ENCODE results near the gene KLF12.
A peak's percentile ranks its signal among the peaks of the same experiment; 100 is the strongest.

The KLF12 gene

DNA sequence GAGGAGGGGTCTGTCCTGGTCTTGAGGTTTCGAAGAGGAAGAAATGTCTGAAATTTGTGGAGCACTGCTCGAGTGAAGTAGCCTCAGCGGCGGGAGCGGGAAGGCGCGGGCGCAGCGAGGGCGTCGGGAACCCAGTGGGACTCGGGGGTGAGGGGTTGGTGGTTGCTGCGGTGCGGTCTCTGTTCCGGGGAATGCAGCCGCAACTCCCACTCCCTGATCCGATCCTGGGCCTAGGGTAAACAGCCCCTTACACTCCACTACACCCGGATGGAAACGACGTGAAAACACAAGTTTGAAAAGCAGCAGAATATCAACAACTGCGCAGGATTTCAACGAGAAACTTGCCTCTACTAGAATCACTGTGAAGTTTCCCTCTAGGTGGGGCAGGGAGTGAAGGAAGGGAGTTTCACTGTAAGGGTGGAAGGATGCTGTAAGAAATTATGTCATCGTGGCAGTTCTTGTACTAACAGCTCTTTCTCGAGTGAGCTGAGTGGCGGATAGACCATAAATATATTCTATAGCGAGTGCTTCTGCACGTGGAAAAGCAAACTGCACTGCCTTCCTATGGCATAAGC, 2.0 kb upstream of the KLF12 start:
- peak overlapping the region; percentile 74 for H3K4me3 ChIP-seq (ENCODE audit: low read depth, low read length)
- peak; percentile 46 for DNase-seq (ENCODE audit: low read depth)

DNA sequence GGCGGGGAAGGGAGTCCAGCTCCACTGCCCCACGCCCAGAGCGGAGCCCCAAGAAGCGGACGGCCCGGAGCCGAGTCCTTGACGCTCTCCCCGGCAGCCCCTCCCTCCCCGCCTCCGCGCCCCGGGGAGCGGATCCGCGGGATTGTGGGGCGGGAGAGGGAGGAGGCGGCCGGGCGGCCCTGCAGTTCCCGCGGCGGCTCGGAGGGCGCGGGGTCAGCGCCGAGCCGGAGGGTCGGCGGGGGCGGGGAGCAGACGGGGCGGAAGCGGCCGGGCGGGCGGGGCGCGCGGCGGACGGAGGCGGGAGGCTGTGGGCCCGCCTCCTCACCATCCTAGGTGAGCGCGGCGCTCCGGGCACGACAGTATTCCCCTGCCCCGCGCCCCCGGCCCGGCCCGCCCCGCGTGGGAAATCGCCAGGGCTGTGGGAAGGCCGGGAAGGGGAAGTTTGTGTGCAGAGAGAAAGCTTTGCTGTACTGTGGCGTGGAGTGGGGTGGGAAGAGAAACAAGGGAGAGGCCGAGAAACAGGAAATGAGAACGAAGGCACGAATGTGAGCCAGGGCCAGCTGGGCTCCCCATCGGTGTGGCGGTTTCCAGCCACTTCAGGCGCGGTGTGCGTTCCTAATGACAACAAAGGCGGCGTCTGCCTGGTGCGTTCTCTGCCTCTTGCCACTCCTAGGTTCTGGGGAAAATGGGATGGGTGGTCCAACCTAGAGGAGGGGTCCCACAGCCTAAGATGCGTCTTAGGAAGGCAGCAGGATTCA, 1.3 kb upstream of the KLF12 start:
- TF ChIP-seq, protein P1, sequence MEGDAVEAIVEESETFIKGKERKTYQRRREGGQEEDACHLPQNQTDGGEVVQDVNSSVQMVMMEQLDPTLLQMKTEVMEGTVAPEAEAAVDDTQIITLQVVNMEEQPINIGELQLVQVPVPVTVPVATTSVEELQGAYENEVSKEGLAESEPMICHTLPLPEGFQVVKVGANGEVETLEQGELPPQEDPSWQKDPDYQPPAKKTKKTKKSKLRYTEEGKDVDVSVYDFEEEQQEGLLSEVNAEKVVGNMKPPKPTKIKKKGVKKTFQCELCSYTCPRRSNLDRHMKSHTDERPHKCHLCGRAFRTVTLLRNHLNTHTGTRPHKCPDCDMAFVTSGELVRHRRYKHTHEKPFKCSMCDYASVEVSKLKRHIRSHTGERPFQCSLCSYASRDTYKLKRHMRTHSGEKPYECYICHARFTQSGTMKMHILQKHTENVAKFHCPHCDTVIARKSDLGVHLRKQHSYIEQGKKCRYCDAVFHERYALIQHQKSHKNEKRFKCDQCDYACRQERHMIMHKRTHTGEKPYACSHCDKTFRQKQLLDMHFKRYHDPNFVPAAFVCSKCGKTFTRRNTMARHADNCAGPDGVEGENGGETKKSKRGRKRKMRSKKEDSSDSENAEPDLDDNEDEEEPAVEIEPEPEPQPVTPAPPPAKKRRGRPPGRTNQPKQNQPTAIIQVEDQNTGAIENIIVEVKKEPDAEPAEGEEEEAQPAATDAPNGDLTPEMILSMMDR (IDR thresholded peaks at IDR 0.05; ENCODE audit: insufficient read depth, low read depth, low read length, missing control alignments) = no peak
- H3K4me3 ChIP-seq (ENCODE audit: low read depth, low read length) = peak overlapping the region; percentile 74
- DNase-seq (ENCODE audit: low read depth) = peak; percentile 82

More for the DNA sequence above, 2.0 kb upstream of the KLF12 start:
- TF ChIP-seq, protein P1 (IDR thresholded peaks at IDR 0.05; ENCODE audit: insufficient read depth, low read depth, low read length, missing control alignments) = no peak

DNA sequence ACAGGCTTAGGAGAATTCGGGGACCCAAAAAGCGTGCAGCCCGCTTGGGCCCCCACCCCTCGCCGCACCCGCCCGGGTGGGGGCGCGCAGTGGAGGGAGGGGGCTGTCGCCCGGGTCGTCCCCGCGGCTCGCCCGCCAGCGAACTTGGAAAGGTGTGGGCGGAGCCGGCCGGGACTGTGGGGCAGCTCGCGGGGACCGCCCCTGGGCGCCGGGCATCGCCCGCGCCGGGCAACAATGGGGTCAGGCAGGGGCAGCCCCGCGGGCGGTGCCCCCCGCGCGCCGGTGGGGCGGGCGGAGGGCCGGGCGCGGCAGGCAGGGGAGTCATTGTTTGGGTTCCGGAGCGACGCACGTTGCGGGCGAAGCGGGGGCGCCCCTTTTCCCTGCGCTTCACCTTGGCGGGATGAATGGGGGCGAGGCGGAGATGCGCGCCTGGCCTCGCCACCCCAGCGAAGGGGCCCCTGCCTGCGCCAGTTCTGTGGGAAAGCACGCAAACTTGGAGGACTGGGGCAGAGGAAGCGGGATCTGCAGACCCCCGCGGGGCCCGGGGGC, 647 bp upstream of the KLF12 start:
- peak; percentile 69 for DNase-seq (ENCODE audit: low read depth)
- H3K4me3 ChIP-seq (ENCODE audit: low read depth, low read length) = peak overlapping the region; percentile 74
- TF ChIP-seq, protein P1 (IDR thresholded peaks at IDR 0.05; ENCODE audit: insufficient read depth, low read depth, low read length, missing control alignments) = no peak

DNA sequence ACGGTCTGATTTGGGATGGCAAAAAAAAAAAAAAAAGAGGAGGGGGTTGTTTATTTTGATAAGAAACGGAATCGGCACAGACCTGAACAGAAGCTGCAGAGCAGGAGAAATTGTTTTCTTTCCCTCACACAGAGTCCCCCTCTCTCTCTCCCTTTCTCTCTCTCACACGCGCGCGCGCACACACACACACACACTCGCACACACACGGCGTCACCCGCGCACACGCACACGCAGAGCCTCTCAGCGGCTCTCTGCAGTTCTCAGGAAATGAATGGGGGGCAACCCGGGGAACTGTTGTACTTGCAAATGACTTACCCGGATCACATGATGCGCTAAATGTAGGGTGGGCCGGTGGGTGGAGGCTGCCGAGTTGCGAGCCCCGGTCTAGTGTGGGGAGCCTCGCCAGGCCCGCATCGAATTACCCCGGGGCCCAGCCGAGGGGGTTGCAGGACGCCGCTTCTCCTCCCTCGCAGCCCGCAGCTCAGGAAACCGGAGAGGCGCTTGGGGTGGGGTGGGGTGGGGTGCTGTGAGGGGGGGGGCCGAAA, 475 bp downstream of the KLF12 start:
- peak overlapping the region; percentile 72 for H3K4me3 ChIP-seq (ENCODE audit: low read depth, low read length)
- DNase-seq (ENCODE audit: low read depth) = peak; percentile 97

DNA sequence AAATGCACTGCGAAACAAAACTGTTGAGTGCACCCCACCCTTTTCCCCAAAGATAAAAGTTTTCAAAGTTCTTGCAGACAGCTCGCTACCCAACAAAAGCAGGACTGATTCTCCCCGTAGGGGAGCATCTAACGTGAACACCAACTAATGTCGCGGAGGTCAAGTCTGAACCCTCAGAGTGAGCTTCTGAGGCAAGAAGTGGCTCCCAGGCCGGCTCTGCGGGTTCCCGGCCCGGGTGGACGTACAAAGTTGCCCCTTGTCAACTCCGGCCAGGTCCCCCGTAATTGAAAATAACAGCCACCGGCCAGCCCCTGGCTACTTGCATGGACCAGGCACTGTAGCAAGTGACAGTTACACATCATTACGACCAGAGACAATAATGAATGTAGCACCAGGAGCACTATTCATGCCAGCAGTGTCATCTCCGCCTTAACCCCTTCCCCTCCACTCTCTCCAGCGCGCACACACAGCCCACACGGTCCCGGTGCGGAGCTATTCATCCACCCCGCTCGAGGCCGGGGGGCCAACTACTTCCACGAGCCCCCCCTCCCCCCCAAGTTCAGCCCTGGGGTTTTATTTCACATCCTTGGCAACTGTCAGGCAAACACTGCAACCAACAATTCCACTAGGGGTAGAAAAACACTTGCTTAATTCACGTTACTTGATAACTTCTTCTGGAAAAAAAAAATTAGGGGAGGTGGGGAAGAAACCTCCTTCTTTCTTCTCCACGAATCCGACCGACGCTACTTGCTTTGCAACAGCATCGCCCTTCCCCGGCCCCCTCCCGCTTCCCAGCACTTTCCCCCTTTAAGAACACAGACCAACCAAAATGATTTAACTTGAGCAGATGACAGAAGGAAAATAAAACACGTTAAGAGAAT, 1.2 kb downstream of the KLF12 start:
- peak overlapping the region; percentile 72 for H3K4me3 ChIP-seq (ENCODE audit: low read depth, low read length)
- TF ChIP-seq, protein P1 (IDR thresholded peaks at IDR 0.05; ENCODE audit: insufficient read depth, low read depth, low read length, missing control alignments) = no peak
- peak; percentile 49 for DNase-seq (ENCODE audit: low read depth)

More for the DNA sequence above, 475 bp downstream of the KLF12 start:
- TF ChIP-seq, protein P1 (IDR thresholded peaks at IDR 0.05; ENCODE audit: insufficient read depth, low read depth, low read length, missing control alignments) = no peak

DNA sequence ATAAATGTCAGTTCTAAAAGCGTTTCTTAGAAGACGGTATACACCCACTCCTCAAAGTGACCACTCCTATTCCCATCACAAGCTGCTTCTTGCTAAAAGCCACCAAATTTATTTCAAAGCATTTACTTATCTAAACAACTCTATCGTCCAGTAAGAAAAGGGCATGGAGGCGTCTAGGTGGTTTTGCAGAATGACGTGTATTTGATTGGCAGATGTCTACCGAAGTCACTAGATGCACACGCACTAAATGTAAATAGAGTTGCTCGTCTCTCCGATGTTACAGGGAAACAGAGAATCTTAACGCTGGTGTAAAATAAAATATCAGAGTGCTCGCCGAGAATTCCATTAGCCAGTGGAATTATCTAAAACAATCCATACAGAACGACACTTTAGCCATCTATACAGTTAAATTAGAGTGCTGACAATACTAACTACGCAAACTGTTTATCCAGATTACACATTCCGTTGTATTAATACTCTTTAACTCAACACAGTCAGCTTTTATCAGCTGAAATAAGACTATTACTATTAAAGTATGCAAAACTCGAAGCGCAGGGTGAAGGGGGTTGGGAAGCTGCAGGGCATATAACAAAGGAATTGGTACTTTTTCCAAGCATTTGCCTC, 1.9 kb downstream of the KLF12 start:
- DNase-seq (ENCODE audit: low read depth) = peak; percentile 66
- peak overlapping the region; percentile 72 for H3K4me3 ChIP-seq (ENCODE audit: low read depth, low read length)
- TF ChIP-seq, protein P1 (IDR thresholded peaks at IDR 0.05; ENCODE audit: insufficient read depth, low read depth, low read length, missing control alignments) = no peak

Measured in GM12865 (cell line).